Activated CD4-positive, CD25-positive, alpha-beta regulatory T cell treated with anti-CD3 and anti-CD28 coated beads, Interleukin-2, amount 50 U/mL, for 24 hours (primary cell): ENCODE data around the gene KLHL6.
A peak's percentile ranks its signal among the peaks of the same experiment; 100 is the strongest.

Experiments used
- ATAC-seq, 2 donors: fragments of 150-1000 bp; cut with Tn5 transposase; one replicate each; pipeline ENCODE4 v1.10.0; 2021; ENCODE audit warnings: mild to moderate bottlenecking in 1 of 2, moderate library complexity in 1 of 2

KLHL6 gene

DNA sequence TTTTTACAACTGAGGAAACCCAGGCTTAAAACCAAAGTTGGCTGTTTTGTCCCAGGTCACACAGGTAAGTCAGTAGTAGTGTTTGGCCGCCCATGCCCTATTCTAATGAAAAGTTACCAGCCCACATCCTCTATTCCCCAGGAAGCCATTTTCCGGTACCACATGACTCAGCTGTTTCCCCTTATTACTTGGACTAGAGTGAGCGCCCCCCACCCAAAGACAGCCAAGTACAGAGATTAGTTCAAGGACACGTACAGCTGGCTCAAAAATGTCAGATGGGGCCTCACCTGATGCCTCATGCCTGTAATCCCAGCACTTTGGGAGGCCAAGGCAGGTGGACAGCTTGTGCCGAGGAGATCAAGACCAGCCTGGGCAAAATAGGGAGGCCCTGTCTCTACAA is 8.5 kb upstream of the KLHL6 start:
- ATAC-seq, result peak in 1 of 2 donors; percentile 20

DNA sequence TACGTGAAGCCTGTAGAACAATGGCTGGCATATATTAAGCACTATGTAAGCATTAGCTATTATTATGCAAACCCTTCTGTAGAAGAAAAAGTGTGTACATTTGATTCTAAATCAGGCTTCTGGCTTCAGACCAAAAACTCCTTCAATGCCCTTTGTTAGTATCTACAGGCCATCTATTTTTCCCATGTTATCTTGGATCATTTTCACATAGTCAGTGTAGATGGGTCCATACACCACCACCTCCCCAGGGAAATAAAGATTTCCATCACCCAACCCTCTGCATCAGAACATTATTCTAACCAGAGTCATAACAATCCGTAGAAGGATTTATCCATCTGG is 8.0 kb upstream of the KLHL6 start:
- no peak for ATAC-seq

DNA sequence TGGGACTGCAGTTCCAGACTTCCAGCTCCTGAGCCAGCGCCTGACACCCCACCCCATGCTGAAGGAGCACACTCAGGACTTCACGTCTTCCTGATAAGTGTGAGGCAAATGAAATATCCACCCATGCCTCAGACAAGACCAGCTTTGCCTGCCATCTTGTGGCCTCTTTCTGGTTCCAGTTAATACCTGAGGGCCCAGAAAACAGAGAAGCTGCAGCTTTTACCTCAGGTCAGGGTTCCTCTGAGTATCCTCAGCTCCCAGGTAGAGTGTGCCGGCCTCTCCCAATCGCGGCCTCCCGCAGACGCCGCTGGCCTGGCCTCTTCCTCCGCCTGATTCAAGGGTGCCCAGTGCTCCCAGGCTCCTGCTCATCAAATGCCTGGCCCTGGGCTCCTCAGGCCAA is 5.1 kb upstream of the KLHL6 start:
- ATAC-seq, result no peak

DNA sequence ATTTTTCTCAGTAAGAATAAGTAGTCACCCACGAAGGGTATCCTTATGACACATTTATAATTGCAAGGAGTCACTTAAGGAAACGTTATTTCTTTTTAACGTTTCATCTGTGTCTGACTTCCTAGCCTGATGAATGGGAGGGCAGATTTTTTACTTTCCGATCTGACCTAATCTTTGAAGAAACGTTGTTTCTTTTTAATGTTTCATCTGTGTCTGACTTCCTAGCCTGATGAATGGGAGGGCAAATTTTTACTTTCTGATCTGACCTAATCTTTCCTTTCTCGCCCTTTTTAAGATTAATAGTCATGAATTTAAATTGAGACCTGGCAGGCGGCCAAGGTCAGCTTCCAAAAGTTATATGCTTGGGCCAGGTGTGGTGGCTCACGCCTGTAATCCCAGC is 3.0 kb upstream of the KLHL6 start:
- ATAC-seq, result no peak

DNA sequence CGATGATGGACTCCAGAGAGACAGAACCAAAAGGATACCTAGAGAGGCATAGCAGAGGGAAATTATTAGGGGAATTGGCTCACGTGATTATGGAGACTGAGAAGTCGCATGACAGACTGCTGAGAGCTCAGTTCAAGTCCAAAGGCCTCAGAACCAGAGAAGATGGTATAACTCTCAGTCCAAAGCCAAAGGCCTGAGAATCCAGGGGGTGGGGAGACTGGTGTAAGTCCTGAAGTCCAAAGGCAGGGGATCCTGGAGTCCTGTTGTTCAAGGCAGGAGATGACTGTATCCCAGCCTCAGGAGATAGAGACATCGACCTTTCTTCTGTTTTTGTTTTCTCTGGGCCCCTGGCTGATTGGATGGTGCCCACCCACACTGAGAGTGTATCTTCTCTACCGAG is 1.2 kb upstream of the KLHL6 start:
- ATAC-seq, result no peak

DNA sequence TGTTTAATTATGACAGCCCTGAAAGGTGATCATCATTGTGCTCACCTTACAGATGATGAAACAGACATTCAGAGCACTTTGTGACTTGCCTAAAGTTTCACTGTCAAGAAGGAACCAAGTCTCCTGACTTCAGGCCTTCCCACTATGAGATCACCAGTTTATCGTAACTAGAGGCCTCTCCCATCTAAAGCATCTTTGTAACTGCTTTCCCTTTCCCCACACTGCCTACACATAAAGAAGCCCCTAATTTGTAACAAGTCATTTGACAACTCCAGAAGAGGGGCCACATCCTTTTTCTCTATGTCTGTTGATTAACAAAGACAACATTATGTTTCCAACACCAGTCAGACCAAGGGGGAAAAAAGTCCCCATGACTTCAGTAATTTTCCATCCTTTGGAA is 1.1 kb downstream of the KLHL6 start:
- peak; percentile 50 to 63 for ATAC-seq

DNA sequence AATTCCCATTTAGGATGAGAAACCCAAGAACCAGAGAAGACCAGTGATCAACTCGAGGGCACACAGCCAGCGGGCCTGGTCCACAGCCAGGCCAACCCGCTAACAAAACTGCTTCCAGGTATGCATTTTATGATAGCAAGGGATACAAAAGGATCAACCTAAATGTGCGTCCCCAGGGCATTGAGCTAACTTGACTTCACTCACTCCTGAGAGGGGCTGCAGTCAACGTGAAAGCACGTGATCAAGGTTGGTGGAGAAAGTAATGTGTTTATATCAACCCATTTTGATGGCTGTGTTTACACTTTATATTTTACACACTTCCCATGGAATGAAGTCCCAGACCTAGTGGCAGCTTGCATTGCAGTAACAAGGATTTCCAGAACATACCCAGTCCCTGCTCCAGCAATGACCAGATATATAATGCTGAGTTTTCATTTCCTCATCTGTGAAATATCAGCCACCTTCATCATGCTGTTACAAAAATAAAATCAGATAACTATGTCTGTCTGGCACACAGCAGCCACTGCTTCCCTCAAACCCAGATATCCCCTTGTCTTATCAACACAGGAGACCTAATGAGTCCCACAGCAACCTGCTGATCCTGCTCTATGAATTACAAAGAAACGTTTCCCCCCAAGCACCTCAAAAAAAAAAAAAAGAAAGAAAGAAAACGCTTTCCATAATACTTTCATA is 2.0 kb downstream of the KLHL6 start:
- no peak for ATAC-seq

DNA sequence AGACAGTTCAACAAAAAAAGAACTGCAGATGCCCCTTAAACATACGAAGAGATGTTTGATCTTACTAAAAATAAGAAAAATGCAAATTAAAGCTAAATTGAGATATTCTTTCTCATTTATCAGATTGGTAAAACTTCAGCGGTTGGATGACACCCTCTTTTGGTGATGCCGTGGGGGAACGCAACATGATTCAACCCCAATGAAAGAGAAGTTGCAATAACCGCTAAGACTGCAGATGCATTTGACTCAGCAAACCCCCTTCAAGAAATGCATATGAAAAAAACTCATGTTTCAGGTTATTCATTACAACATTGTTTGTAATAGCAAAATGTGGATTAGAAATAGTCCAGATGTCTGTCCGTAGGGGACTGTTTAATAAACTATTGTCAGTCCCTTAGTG is 3.6 kb downstream of the KLHL6 start:
- peak; percentile 54 to 55 for ATAC-seq

DNA sequence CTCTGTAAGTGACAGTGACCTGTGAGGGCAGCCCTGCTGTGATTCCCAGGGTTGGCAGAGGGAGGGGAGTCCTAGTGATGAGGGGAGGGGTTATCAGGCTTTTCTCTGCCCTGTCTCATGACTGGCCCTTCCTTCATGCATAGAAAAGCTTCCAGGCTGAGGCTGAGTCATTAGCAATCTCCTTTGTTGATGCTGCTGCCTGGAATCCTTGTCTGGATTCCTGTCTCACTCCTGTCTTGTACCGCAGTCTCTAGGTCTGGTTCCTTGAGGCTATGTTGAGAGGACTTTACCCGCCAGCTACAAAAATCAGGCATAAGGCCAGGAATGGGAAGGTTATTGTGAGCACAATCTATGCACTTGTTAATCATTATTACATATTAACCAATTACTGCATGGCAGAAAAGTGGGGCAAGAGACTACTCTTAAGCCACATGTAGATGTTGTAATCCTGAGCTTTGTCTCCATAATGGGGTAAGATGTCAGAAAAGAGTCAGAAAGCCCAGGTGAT is 7.2 kb downstream of the KLHL6 start:
- no peak for ATAC-seq

DNA sequence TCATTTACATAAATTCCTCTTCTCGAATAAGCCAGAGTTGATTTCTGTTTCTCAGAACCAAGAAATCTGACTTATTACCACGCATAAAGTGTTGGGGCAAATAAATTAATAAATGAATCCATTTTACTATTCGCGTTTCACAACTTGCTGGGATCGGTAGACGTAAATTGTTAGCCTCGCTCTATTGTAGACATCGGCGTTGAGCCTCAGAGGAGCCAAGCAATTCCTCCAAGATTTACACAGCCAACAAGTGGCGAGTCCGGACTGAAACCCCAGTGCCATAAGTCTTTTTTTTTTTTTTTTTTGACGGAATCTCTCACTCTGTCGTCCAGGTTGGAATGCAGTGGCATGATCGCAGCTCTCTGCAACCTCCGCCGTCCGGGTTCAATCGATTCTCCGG is 8.9 kb downstream of the KLHL6 start:
- no peak for ATAC-seq

DNA sequence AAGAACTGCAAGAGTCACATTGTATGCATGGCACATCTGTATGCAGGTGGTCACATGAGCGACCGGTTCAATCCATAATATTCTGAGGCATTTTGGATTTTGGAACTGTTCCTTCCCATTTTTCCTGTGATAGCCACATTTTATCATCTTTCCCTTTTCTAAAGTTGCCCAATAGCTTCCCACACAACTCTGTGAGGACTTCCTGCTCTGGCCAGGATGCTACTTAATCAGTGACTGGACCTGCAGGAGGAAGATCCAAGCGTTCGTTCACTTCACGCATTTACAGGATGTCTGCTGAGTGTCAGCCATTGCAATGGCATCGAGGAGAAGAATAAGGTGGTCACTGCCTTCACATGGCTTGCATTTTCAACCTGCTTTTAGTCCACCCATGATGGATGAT is 9.8 kb downstream of the KLHL6 start:
- ATAC-seq, result no peak

DNA sequence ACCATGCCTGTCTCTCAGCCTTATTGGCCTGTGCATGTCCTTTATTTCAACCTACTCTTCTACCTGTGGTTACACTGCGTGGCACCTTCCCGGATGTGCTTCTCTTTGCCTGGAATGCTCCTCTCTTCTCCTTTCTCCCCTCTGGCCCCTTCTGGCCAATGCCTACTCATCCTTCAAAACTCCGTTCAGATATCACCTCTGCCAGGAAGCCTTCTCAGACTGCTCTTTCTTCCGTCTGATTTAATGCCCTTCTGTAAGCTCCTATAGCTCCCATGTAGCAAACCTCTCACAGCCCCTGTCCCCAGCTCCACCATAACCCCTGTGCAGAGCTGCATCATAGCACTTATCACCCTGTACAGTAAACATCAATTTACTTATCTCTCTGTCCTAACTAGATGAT is 13.2 kb downstream of the KLHL6 start:
- no peak for ATAC-seq

DNA sequence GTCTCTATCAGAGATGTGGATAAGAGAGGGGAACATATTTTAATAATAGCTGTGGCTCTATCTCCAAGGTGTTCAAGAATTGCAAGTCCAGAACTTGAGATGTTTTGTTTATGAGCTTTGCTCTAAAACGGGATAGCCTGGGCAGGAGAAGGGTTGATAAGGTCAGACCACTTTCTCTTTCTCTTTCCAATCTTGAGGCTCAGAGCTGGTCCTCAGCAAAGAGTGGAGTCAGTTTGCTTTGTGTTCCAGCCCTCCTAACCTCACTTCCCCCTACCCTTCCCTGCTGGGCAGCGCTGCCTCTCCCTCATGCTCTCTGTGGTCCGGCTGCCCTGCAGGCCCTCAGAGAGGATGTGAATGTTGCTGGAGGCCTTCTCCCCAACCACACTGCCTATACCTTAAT is 13.8 kb downstream of the KLHL6 start:
- ATAC-seq, result peak in 1 of 2 donors; percentile 33

DNA sequence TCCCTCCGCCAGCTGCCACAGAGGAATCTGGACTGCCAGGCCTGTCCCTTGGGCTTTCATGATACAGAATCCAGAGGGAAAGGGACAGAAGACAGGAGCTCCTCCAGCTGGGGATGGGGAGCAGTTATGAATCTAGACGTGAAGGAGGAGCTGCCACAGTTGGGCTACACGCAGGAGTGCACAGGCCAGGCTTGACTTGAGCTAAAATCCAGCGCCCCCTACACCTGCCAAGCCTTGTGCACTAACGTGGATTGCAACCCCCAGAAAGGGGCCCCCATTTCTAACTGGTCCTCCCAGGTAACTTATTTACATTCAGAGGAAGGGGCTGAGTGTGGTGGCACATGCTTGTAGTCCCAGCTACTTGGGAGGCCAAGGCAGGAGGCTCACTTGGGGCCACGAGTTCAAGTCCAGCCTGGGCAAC is 14.3 kb downstream of the KLHL6 start:
- no peak for ATAC-seq

DNA sequence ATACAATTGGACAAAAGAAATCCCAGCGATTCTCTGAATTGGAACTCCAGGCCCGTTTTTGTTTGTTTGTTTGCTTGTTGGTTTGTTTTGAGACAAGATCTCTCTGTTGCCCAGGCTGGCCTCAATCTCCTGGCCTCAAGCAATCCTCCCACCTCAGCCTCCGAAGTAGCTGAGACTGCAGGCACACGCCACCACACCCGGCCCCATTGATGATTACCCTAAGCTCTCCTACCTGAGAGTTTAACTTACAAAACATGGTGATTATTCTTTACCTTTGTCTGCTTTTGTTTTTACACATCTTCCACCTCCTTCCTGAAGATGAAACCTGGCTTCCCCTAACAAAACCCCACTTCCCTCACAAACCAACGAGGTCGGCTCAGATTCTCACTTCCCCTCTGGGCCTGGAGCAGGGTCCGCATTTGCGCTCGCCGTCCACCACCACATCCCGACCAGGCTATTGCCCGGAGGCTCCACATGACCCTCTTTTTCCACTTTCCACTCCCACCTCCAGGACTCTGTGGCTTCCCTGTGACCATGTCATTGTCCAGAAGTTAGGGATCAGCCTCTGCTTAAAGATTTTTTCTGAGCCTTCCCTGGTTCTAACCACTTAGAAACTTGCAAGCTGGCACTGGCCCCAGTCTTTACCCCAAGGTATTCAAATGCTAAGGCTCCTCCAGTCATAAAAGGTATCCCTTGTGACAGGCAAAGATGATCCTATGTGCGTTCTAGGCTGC is 14.8 kb downstream of the KLHL6 start:
- peak in 1 of 2 donors; percentile 11 for ATAC-seq

DNA sequence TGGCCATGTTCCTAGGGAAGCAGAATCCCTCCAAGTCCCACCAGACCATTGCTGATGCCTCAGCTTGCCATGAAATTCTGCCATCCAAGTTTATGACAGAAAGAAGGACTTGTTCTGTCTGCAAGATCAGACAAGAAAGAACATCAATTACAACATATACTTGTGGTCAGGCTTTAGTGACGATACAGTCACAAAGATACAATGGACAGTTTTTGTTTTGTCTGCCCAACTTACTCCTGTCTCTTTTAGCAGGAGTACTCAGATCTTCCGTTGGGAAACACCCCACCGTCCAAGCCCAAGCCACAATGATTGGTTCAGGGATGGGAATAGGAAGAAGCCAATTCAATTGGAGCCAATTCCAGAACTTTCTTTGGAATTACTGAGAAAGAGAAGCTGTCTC is 15.7 kb downstream of the KLHL6 start:
- no peak for ATAC-seq

DNA sequence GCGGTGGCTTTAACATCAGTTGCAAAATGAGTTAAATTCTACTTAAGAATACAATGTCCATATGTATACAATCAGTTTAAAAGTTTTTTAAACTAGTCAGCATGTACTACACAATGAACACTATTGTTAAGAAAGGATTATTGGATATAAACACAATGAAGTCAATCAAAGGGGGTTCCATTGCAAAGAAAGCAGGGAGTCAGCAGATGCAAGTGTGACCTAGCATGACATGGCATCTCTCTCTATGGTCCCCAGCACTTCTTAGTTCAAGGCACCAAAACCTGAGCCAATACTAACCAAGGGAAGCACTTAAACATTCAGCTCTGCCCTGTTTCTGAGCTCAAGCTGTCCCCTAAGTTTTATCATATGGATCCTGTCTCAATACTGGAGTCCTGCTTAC is 17.0 kb downstream of the KLHL6 start:
- no peak for ATAC-seq

DNA sequence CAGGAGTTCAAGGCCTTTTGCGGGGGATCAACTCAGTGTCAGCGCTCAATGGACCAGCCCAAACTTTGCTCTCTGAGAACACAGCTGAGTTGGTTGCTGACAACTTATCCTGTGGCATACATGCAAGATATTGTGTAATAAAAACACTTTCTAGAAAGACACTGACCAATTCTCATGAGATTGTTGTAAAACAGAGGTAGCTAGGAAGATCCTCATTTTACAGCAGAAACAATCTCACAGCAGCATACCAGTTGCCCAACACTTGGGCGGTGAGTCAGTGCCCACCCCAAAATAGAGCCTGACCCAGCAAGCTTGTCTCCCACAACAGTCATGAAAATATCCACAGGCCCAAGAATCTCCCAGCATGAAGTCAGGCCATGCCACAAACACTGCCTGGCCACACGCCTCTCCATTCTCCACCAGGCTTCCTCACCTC is 18.2 kb downstream of the KLHL6 start:
- ATAC-seq, result no peak

DNA sequence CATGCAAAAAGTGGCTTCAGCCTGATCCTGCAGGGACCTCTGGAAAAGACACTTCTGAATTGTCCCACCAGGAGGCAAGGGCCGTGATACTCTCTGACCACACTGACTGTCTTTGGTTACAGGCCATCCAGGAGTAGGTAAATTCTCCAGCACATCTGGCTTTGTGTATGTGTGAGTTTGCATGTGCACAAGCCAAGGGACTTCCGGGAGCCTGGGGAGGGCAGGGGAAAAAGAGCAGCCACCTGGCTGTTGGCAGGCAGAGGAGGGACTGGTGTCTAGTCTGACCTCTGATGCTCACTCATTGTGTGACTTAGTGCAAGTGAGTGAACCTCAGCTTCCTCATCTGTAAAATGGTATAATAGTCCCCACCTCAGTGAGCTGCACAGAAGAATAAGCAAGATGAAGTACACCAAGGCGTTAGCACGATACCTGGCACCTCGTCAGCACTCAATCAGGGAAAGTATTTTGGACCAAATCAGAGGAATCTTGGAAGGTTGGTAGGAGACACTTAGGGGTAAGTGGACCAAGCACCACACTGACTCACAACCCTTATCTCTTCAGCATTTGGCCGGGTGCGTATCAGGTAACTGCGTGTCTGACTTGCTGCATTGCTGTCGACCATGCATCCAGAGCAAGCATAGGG is 19.1 kb downstream of the KLHL6 start:
- peak; percentile 26 to 55 for ATAC-seq

DNA sequence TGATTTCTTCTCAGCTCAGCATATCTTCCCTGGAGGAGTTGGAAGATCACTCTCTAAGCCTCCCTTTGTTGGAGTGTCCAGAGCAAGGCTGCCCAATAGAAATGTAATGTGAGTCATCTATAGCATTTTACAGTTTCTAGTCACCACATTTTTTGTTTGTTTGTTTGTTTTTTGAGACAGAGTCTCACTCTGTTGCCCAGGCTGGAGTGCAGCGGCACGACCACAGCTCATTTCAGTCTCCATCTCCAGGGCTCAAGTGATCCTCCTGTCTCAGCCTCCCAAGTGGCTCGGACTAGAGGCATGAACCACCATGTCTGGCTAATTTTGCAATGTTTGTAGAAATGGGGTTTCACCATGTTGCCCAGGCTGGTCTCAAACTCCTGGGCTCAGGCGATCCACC is 21.3 kb downstream of the KLHL6 start:
- no peak for ATAC-seq

DNA sequence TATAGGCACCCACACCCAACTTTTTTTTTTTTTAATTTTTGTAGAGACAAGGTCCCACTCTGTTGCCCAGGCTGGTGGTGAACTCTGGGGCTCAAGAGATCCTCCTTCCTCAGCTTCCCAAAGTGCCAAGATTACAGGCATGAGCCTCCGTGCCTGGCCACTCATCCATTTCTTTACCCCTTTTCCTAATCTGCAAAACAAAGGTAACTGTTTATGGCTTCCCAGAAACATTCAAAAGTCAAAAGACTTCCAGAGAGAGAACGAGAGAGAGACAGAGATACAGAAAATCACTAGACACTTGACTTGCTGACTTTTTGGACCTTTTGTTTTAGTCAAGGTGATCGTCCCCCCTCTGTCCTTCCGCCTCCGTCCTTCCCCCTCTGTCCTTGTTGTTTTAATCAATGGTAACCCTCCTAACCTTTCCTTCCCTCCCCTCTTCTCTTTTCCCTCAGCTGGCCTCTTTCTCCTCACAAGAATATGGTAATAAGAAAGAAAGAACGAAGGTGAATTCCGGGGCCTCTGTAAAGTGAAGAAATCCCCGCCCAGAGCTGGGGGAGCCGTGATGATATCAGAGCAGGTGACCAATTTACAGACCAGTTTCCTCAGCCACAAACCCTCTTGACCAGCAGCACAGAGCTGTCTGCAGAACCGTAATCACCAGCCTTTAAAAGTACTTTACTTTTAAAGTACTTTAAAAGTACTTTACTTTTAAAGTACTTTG is 21.9 kb downstream of the KLHL6 start:
- ATAC-seq, result peak; percentile 29 to 39

DNA sequence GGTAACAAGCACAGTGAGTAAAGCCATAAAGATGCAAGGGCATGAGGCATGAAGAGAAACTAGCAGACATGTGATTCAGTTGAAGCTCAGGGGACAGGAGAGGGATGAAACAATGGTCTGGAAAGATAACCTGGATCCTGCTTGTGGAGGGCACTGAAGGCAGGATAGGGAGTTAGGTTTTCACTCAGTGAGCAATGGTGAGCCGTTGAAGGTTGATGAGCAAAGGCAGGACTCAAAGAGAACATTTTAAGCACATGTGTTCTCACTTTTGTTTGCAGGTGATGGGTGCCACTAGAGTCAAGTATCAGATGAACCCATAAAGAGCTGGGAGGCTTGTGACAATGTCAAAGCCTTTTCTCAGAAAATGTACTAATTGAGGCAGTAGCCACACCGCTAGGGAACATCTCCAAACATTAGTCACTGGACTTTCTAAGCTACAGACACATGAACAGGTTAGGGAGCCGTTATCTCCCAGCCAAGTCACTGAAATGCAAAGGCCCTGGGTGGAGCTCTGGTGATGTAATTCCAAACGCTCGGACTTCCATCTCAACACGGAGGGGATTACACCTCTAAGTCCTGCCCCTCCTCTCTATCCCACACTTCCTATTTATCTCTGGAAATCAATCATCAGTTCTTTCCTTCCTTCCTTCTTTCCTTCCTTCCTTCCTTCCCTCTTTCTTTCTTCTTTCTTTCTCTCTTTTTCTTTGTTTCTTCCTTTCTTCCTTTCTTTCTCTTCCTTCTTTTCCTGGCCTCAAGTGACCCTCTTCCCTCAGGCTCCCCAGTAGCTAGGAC is 22.7 kb downstream of the KLHL6 start:
- ATAC-seq, result peak; percentile 55 to 59
